ENCODE measurements around the gene LENEP. TPM values are rescaled to one million over a fixed set of nuclear protein-coding genes. Genes with fewer than 3 reads are reported as not detected.
"Not testable (repeated sequence)": the region's sequence is repeated elsewhere in the genome, so short reads cannot be mapped to it uniquely, and the experiment has no call there.

LENEP gene
- total RNA-seq, 1 donor from 2014 or later: not detected

- peaks cover 26% of the 10 kb centered on the region for H3K4me1 Mint-ChIP-seq (ENCODE audit: low read depth, unreplicated experiment)
- H3K27me3 Mint-ChIP-seq (ENCODE audit: low read depth, unreplicated experiment): no peaks in the 10 kb centered on the region
- H3K9ac ChIP-seq (ENCODE audit: low read length): no peak overlapping the region
- DNase-seq (ENCODE audit: low read depth): no peak
- peaks cover 8% of the 10 kb centered on the region for H3K4me1 ChIP-seq (ENCODE audit: insufficient read depth, low read length)
- peaks cover 4% of the 10 kb centered on the region for H3K36me3 ChIP-seq (ENCODE audit: insufficient read depth, low read length)
- no peak overlapping the region for H2AFZ ChIP-seq (ENCODE audit: low read depth, low read length)
- H3K4me3 ChIP-seq (ENCODE audit: insufficient read depth, low read depth, low read length): no peak overlapping the region
- H3K36me3 Mint-ChIP-seq (ENCODE audit: low read depth, unreplicated experiment): peaks cover 3% of the 10 kb centered on the region
- H4K20me1 ChIP-seq (ENCODE audit: insufficient read depth, low read length): peaks cover 9% of the 10 kb centered on the region
- H3K9me3 Mint-ChIP-seq (ENCODE audit: unreplicated experiment): no peaks in the 10 kb centered on the region
- no peaks in the 10 kb centered on the region for H3K9me3 ChIP-seq (ENCODE audit: insufficient read depth, low read depth, low read length)
- no peak overlapping the region for H3K27ac ChIP-seq (ENCODE audit: low read depth, low read length)
- H3K27me3 ChIP-seq (ENCODE audit: insufficient read depth, low read length): no peaks in the 10 kb centered on the region
- no peak overlapping the region for H3K4me3 Mint-ChIP-seq (ENCODE audit: unreplicated experiment)
- FAIRE-seq: no peak
- TF ChIP-seq EZH2 (IDR thresholded peaks at IDR 0.05; ENCODE audit: insufficient read depth, low read length): no peak
- TF ChIP-seq, protein P1, sequence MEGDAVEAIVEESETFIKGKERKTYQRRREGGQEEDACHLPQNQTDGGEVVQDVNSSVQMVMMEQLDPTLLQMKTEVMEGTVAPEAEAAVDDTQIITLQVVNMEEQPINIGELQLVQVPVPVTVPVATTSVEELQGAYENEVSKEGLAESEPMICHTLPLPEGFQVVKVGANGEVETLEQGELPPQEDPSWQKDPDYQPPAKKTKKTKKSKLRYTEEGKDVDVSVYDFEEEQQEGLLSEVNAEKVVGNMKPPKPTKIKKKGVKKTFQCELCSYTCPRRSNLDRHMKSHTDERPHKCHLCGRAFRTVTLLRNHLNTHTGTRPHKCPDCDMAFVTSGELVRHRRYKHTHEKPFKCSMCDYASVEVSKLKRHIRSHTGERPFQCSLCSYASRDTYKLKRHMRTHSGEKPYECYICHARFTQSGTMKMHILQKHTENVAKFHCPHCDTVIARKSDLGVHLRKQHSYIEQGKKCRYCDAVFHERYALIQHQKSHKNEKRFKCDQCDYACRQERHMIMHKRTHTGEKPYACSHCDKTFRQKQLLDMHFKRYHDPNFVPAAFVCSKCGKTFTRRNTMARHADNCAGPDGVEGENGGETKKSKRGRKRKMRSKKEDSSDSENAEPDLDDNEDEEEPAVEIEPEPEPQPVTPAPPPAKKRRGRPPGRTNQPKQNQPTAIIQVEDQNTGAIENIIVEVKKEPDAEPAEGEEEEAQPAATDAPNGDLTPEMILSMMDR (IDR thresholded peaks at IDR 0.05; ENCODE audit: insufficient read depth, low read depth, low read length): no peak
- H3K27ac Mint-ChIP-seq (ENCODE audit: unreplicated experiment): peak overlapping the region; percentile 84
- H3K4me2 ChIP-seq (ENCODE audit: low read length): no peak overlapping the region
- peaks cover 5% of the 10 kb centered on the region for H3K79me2 ChIP-seq (ENCODE audit: insufficient read depth, low read length)
Observed at GRCh38 chr1:154994591-154994990, 1.2 kb downstream of the LENEP start.

DNA sequence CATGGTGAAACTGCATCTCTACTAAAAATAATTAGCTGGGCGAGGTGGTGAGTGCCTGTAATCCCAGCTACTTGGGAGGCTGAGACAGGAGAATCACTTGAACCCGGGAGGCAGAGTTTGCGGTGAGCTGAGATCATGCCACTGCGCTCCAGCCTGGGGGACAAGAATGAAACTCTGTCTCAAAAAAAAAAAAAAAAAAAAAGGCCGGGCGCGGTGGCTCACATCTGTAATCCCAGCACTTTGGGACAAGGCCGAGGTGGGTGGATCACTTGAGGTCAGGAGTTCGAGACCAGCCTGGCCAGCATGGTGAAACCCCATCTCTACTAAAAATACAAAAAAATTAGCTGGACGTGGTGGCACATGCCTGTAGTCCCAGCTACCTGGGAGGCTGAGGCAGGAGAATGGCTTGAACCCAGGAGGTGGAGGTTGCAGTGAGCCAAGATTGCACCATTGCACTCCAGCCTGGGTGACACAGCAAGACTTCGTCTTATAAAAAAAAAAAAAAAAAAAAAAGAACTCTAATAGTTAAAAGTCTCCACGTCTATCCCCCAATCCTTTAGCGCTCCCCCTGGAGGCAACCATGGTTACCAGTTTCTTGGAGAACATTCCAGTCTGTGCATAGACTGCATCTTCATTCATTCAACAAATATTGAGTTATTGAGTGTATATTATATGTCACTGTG, 2.1 kb downstream of the LENEP start:
- H3K36me3 Mint-ChIP-seq (ENCODE audit: low read depth, unreplicated experiment); H3K9me3 Mint-ChIP-seq (ENCODE audit: unreplicated experiment); H3K9ac ChIP-seq (ENCODE audit: low read length); H3K27me3 ChIP-seq (ENCODE audit: insufficient read depth, low read length); H3K36me3 ChIP-seq (ENCODE audit: insufficient read depth, low read length); H3K27ac ChIP-seq (ENCODE audit: low read depth, low read length); H4K20me1 ChIP-seq (ENCODE audit: insufficient read depth, low read length); H3K79me2 ChIP-seq (ENCODE audit: insufficient read depth, low read length); H3K4me2 ChIP-seq (ENCODE audit: low read length); H2AFZ ChIP-seq (ENCODE audit: low read depth, low read length); FAIRE-seq; H3K9me3 ChIP-seq (ENCODE audit: insufficient read depth, low read depth, low read length); H3K27me3 Mint-ChIP-seq (ENCODE audit: low read depth, unreplicated experiment); H3K4me3 ChIP-seq (ENCODE audit: insufficient read depth, low read depth, low read length): not testable (repeated sequence)
- peak; percentile 75 for DNase-seq (ENCODE audit: low read depth)
- H3K4me3 Mint-ChIP-seq (ENCODE audit: unreplicated experiment): peak overlapping the region; percentile 2
- peaks cover 16% of the 10 kb centered on the region for H3K4me1 ChIP-seq (ENCODE audit: insufficient read depth, low read length)
- peaks cover 32% of the 10 kb centered on the region for H3K4me1 Mint-ChIP-seq (ENCODE audit: low read depth, unreplicated experiment)
- H3K27ac Mint-ChIP-seq (ENCODE audit: unreplicated experiment): peak overlapping the region; percentile 82
- TF ChIP-seq, protein P1 (IDR thresholded peaks at IDR 0.05; ENCODE audit: insufficient read depth, low read depth, low read length): peak; percentile 68

- no peaks in the 10 kb centered on the region for H3K27me3 Mint-ChIP-seq (ENCODE audit: low read depth, unreplicated experiment)
- no peaks in the 10 kb centered on the region for H3K79me2 ChIP-seq (ENCODE audit: insufficient read depth, low read length)
- no peaks in the 10 kb centered on the region for H3K9me3 Mint-ChIP-seq (ENCODE audit: unreplicated experiment)
- H3K4me1 Mint-ChIP-seq (ENCODE audit: low read depth, unreplicated experiment): peaks cover 32% of the 10 kb centered on the region
- no peaks in the 10 kb centered on the region for H4K20me1 ChIP-seq (ENCODE audit: insufficient read depth, low read length)
- H3K9me3 ChIP-seq (ENCODE audit: insufficient read depth, low read depth, low read length): no peaks in the 10 kb centered on the region
- DNase-seq (ENCODE audit: low read depth) (no peak), FAIRE-seq (no peak)
- H3K4me3 Mint-ChIP-seq (ENCODE audit: unreplicated experiment): no peak overlapping the region
- no peak overlapping the region for H3K27ac Mint-ChIP-seq (ENCODE audit: unreplicated experiment)
- no peak for TF ChIP-seq EZH2 (IDR thresholded peaks at IDR 0.05; ENCODE audit: insufficient read depth, low read length)
- TF ChIP-seq, protein P1 (IDR thresholded peaks at IDR 0.05; ENCODE audit: insufficient read depth, low read depth, low read length): no peak
- no peak overlapping the region for H3K4me2 ChIP-seq (ENCODE audit: low read length)
- no peak overlapping the region for H2AFZ ChIP-seq (ENCODE audit: low read depth, low read length)
- no peaks in the 10 kb centered on the region for H3K36me3 ChIP-seq (ENCODE audit: insufficient read depth, low read length)
- H3K4me3 ChIP-seq (ENCODE audit: insufficient read depth, low read depth, low read length): no peak overlapping the region
- H3K27ac ChIP-seq (ENCODE audit: low read depth, low read length): no peak overlapping the region
- no peaks in the 10 kb centered on the region for H3K27me3 ChIP-seq (ENCODE audit: insufficient read depth, low read length)
- peaks cover 2% of the 10 kb centered on the region for H3K36me3 Mint-ChIP-seq (ENCODE audit: low read depth, unreplicated experiment)
- peaks cover 20% of the 10 kb centered on the region for H3K4me1 ChIP-seq (ENCODE audit: insufficient read depth, low read length)
- no peak overlapping the region for H3K9ac ChIP-seq (ENCODE audit: low read length)
Observed at GRCh38 chr1:154996966-154997701, 3.7 kb downstream of the LENEP start.
